ENCODE measurements around the gene APBB2. TPM values are rescaled to one million over a fixed set of nuclear protein-coding genes. Genes with fewer than 3 reads are reported as not detected.
A peak's percentile ranks its signal among the peaks of the same experiment; 100 is the strongest.

The APBB2 gene
- total RNA-seq, 1 experiment from 2014 or later = 80.7 TPM

GRCh38 chr4:41111791-41112190 lies 102.6 kb downstream of the APBB2 start:
- no peaks in the 10 kb centered on the region; the same call in 1 of the 2 replicates for H3K36me3 ChIP-seq (ENCODE audit: control insufficient read depth, insufficient read depth, low read length)
- Mint-ChIP-seq H3K27ac (ENCODE audit: unreplicated experiment) (no peak overlapping the region), H3K27me3 (ENCODE audit: insufficient read depth, unreplicated experiment) (no peaks in the 10 kb centered on the region), H3K9me3 (ENCODE audit: unreplicated experiment) (peaks cover 16% of the 10 kb centered on the region), H3K4me1 (ENCODE audit: low read depth, unreplicated experiment) (peaks cover 7% of the 10 kb centered on the region), H3K4me3 (ENCODE audit: unreplicated experiment) (no peak overlapping the region), H3K36me3 (ENCODE audit: insufficient read depth, unreplicated experiment) (peaks cover 59% of the 10 kb centered on the region)
- H3K4me3 ChIP-seq (ENCODE audit: low read depth, low read length) = no peak overlapping the region
- intact Hi-C loops (cut with micrococcal nuclease; ENCODE audit: unreplicated experiment) = no loop called here
- H3K4me1 ChIP-seq = peaks cover 2% of the 10 kb centered on the region
- ChIA-PET POLR2A (no interaction called here), CTCF (no interaction called here)
- no peak for DNase-seq
- no peaks in the 10 kb centered on the region for H3K9me3 ChIP-seq
- no peak for TF ChIP-seq CTCF (IDR thresholded peaks at IDR 0.05; ENCODE audit: insufficient read depth in 1 of 2, low read depth in 1 of 2, low read length in 1 of 2, severe bottlenecking in 1 of 2, unreplicated experiment in 1 of 2)
- H3K27me3 ChIP-seq (replicated peaks; ENCODE audit: control insufficient read depth, insufficient read depth, low read length) = no peaks in the 10 kb centered on the region
- no TSS peak for BruUV-seq (replicated peaks)

- Mint-ChIP-seq H3K36me3 (ENCODE audit: insufficient read depth, unreplicated experiment) (peaks cover 43% of the 10 kb centered on the region), H3K4me3 (ENCODE audit: unreplicated experiment) (no peak overlapping the region), H3K9me3 (ENCODE audit: unreplicated experiment) (peaks cover 6% of the 10 kb centered on the region), H3K27ac (ENCODE audit: unreplicated experiment) (no peak overlapping the region), H3K27me3 (ENCODE audit: insufficient read depth, unreplicated experiment) (no peaks in the 10 kb centered on the region), H3K4me1 (ENCODE audit: low read depth, unreplicated experiment) (peaks cover 7% of the 10 kb centered on the region)
- Histone ChIP-seq H3K27me3 (replicated peaks; ENCODE audit: control insufficient read depth, insufficient read depth, low read length) (no peaks in the 10 kb centered on the region), H3K4me1 (peaks cover 12% of the 10 kb centered on the region), H3K36me3 (ENCODE audit: control insufficient read depth, insufficient read depth, low read length) (no peaks in the 10 kb centered on the region; the same call in 1 of the 2 replicates), H3K4me3 (ENCODE audit: low read depth, low read length) (no peak overlapping the region), H3K9me3 (no peaks in the 10 kb centered on the region)
- BruUV-seq (replicated peaks) = no TSS peak
- ChIA-PET POLR2A (no interaction called here), CTCF (no interaction called here)
- intact Hi-C loops (cut with micrococcal nuclease; ENCODE audit: unreplicated experiment) = no loop called here
- no peak for DNase-seq
- TF ChIP-seq CTCF (IDR thresholded peaks at IDR 0.05; ENCODE audit: insufficient read depth in 1 of 2, low read depth in 1 of 2, low read length in 1 of 2, severe bottlenecking in 1 of 2, unreplicated experiment in 1 of 2) = no peak
These were observed 104.3 kb downstream of the APBB2 start for GRCh38 chr4:41110050-41110449.

DNA sequence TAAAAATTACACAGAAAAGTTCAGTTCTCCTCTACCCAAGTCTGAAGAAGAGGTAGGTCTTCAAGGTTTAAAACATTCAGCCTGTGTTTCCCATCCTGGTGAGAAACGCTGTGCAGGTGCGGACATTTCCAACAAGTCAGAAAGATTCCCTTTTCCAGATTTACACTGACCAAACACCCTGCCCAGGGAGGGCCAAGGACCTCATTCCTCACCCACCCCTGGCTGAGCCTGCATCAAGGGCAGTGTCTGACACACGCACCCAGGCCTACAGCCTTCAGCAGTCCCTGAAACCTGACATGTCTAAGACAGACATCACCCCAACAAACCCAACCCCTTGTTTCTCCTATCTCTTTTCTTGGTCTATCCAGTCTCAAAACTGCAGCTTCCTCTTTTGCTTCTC lies 105.9 kb downstream of the APBB2 start:
- ChIA-PET POLR2A (no interaction called here), CTCF (no interaction called here)
- no peak overlapping the region for H3K4me3 ChIP-seq (ENCODE audit: low read depth, low read length)
- no peak overlapping the region for H3K4me3 Mint-ChIP-seq (ENCODE audit: unreplicated experiment)
- H3K27ac Mint-ChIP-seq (ENCODE audit: unreplicated experiment) = peak overlapping the region; percentile 6
- H3K4me1 Mint-ChIP-seq (ENCODE audit: low read depth, unreplicated experiment) = peaks cover 7% of the 10 kb centered on the region
- no peaks in the 10 kb centered on the region for H3K27me3 Mint-ChIP-seq (ENCODE audit: insufficient read depth, unreplicated experiment)
- no peak for TF ChIP-seq CTCF (IDR thresholded peaks at IDR 0.05; ENCODE audit: insufficient read depth in 1 of 2, low read depth in 1 of 2, low read length in 1 of 2, severe bottlenecking in 1 of 2, unreplicated experiment in 1 of 2)
- BruUV-seq (replicated peaks) = no TSS peak
- peaks cover 12% of the 10 kb centered on the region for H3K4me1 ChIP-seq
- peaks cover 6% of the 10 kb centered on the region for H3K9me3 Mint-ChIP-seq (ENCODE audit: unreplicated experiment)
- intact Hi-C loops (cut with micrococcal nuclease; ENCODE audit: unreplicated experiment) = no loop called here
- H3K9me3 ChIP-seq = no peaks in the 10 kb centered on the region
- H3K27me3 ChIP-seq (replicated peaks; ENCODE audit: control insufficient read depth, insufficient read depth, low read length) = no peaks in the 10 kb centered on the region
- H3K36me3 Mint-ChIP-seq (ENCODE audit: insufficient read depth, unreplicated experiment) = peaks cover 30% of the 10 kb centered on the region
- DNase-seq = no peak
- H3K36me3 ChIP-seq (ENCODE audit: control insufficient read depth, insufficient read depth, low read length) = no peaks in the 10 kb centered on the region; the same call in 1 of the 2 replicates

Measured in Caco-2 (cell line).